GM18909 (cell line): ENCODE measurements around the gene CSTF1.

Experiments
- ATAC-seq: cut with Tn5 transposase; IDR thresholded peaks from one replicate; pipeline ENCODE4 v1.9.1; 2021; ENCODE audit warnings: mild to moderate bottlenecking; ENCODE audit not compliant: unreplicated experiment, poor library complexity

Gene CSTF1

DNA sequence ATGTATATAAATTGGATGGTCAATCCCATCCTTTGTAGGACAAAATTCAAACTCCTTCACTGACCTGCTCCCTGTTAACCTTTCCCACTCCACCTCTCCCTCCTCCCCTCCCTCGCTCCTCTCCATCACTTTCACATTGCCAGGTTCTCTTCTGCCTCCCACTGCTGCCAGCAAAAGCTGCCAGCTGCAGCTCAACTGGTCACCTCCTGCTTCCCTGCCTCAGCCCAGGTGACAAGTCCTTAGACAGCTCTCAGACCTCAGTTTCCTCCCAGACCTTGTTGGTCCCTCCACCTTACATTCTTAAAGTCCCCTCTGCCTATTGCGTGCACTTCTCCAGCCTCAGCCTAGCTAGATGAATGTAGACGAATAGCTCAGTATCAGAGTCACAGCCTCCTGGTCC is 52.7 kb downstream of the CSTF1 start:
- ATAC-seq: no peak

GRCh38 chr20:56445540-56445939 is 53.1 kb downstream of the CSTF1 start:
- no peak for ATAC-seq

- ATAC-seq: no peak
Measured at GRCh38 chr20:56447227-56447626, 54.8 kb downstream of the CSTF1 start.

GRCh38 chr20:56449459-56449858 is 57.0 kb downstream of the CSTF1 start:
- no peak for ATAC-seq

GRCh38 chr20:56451056-56451765 is 58.8 kb downstream of the CSTF1 start:
- ATAC-seq: no peak

DNA sequence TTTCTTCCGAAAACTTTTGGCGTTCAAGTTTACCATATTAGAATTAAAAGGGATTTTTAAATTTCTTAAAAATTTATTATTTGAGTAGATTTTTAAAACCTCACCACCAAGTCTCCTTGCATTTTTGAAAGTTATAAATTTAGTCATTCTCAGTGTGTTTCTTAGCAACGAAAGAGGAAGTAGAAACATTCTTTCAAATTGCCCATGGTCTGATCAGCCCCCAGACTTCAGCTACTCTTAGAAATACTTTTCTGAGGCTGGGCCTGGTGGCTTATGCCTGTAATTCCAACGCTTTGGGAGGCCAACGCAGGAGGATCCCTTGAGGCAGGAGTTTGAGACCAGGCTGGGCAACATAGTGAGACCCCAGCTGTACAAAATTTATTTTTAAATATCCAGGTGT is 60.9 kb downstream of the CSTF1 start:
- peak; percentile 65 for ATAC-seq

DNA sequence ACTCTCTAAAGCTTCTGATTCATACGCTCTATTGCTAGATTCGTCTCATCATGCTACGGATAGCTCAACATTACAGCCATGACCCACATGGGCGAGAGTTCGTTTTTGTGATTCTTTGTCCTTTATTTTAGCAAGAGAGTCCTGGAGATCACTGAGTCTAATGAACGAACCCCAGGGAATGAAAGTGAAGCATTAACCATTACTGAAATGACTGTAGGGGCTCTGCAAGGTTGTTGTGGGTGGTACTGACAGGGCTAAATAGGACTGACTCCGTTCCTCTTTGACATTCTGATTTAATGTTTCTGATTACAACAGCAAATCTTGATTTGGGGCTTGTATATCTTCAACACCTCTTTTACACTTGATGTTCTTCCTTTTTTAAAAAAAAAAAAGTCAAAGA is 62.3 kb downstream of the CSTF1 start:
- ATAC-seq: peak; percentile 91
